AG08395 (cell line): ENCODE data around the gene ATP2C1.
"Not testable (repeated sequence)": the region's sequence is repeated elsewhere in the genome, so short reads cannot be mapped to it uniquely, and the experiment has no call there.

ENCODE experiments used
- DNase-seq: peaks from one replicate; pipeline ENCODE4 v3.0.0; 2012; ENCODE audit warnings: mixed read lengths, low spot score

ATP2C1 gene, protein sequence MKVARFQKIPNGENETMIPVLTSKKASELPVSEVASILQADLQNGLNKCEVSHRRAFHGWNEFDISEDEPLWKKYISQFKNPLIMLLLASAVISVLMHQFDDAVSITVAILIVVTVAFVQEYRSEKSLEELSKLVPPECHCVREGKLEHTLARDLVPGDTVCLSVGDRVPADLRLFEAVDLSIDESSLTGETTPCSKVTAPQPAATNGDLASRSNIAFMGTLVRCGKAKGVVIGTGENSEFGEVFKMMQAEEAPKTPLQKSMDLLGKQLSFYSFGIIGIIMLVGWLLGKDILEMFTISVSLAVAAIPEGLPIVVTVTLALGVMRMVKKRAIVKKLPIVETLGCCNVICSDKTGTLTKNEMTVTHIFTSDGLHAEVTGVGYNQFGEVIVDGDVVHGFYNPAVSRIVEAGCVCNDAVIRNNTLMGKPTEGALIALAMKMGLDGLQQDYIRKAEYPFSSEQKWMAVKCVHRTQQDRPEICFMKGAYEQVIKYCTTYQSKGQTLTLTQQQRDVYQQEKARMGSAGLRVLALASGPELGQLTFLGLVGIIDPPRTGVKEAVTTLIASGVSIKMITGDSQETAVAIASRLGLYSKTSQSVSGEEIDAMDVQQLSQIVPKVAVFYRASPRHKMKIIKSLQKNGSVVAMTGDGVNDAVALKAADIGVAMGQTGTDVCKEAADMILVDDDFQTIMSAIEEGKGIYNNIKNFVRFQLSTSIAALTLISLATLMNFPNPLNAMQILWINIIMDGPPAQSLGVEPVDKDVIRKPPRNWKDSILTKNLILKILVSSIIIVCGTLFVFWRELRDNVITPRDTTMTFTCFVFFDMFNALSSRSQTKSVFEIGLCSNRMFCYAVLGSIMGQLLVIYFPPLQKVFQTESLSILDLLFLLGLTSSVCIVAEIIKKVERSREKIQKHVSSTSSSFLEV

DNA sequence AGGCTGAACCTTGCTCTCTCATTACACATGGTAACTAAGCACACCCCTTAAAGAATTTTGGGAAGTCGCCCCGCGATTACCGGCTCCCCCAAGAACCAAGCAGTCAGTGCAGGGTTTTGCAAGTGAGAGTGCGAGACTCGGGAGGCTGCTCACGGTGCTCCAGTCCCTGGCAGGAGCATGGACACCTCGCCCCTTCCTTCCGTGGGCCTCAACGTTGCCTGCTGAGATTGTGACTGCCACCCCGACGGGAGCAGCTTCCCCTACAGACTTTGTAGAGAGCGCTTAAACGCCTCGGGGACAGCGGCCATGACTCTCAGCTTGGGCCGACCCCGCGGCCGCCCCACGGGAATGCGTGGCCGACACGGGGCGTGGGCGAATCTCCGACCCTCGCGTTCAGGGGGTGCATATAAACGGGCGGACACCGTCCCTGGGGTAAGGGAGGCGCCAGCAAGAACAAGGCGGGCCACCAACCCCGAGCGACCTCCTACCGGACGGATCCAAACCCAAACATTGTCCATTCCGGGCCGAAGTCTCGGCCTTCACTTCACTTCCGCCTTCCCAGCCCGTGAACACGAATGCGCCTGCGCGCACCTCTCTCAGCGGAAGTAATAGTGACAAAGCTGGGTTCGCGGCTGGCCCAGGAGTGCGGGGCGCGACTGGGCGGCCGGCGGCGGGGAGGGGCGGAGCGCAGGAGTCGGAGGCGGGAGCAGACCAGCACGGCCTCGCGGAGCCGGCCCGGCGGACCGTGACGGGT is at the start of gene ATP2C1:
Gene ATP2C1 (plus strand): TSS at position 709 of the 754 bp plus-strand sequence. CDS start 686 bp downstream, outside the sequence.
- DNase-seq, result peak; percentile 96

DNA sequence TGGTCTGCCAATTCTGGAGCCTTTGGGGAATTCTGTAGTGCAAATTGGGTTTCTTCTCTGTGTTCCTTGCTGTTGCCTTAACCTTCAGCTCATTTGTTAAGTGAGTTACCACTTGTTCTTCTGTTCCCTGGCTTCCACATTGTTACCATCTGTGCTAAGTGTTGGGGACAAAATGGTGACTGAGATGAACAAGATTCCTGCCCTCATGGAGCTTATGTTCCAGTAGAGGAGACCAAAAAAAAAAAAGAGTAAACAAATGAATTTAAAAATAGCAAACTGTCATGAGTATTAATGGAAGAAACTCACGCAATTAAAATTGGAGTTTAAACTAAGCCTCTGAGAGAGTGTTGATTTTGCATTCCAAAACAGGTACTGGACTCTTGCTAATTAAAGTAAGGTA is 49.4 kb upstream of the ATP2C1 start:
- DNase-seq, result no peak

DNA sequence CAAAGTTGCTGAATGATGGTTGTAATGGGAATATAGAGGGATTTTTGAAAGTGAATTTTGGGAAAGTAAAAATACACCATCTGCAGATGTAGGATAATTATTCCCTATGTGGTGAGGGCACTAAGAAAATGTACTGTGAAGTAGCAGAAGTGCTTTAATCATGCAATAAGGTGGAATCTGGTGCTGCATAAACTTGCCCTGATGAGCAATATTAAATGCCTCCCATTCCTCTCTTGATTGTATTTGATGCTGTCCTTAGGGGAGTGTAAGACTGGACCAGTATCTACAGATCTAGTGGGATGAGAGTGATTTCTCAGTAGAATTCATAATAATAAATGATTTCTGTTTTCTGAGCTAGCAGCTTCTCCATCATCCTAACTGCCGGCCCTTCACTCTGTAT is 47.7 kb upstream of the ATP2C1 start:
- no peak for DNase-seq

DNA sequence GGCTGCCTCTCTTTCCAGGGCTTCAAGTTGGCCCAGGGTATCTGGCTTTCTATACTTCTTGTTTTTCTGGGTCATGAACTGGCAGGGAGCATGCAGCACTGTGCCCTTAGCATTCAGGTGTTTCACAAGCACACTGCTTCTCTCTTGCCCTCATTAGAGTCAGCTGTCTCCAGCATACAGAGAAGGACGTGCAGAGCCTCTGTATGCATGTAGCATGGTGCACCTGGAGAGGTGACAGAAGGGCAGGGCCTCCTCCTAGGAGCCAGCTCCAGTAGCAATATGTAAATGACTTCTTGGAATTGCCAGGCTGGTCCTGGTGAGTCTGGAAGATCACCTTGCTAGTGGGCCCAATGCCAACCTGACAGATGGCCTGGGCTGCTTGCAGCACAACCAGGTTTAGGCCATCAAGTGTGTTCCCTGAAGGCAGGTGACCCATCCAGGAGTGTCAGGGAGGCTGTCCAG is 44.8 kb upstream of the ATP2C1 start:
- no peak for DNase-seq

DNA sequence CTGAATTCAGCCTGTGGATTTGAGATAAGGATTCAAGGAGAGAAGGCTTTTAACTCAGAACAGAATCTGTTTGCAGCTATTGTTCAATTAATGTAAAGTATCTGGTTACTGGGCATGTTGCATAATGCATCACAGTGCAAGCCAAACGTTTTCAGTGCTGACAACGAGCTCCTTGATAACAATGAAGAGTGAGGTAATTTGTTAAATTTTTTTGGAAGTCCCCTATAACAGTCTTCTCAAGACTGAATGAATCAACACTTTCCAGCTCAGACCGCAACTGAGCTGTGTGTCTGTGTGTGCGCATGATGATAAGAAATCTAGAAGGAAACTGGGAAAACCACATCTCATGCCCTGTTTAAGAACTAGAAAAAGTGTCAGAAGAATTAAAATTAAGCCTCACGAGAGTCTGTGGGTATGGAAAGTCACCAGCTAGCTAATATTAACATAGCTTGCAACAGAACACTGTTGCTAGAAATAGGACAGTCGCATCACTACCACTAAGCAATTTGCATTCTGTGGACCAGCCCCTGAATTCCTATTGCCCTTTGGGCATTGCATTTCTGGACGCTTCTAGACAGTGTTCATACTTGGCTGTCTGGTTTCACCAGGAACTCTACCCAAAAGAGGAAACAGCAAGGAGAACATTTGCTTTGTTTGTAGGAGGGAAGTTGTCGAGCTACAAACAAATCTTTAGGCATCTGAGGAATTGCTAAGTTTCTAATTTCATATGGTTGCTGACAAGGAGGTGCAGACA is 43.7 kb upstream of the ATP2C1 start:
- DNase-seq, result no peak

DNA sequence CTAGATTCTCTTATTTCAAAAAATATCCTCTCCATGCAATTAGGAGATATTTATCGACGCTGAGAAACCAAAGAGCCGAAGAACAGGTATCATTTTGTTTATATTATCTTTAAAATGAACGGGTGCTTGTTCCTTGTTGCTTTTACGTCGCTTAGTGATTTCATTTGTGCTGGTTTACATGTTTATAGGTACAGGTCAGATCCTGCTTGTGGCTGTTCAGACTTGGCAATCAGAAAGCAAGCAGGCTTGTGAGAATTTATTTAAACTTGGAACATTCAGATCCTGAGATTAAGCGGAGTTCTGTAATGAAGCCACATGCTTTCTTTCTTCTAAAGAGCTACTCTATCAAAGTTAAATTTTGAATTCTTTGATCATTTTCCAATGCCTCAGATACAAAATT is 43.0 kb upstream of the ATP2C1 start:
- no peak for DNase-seq

DNA sequence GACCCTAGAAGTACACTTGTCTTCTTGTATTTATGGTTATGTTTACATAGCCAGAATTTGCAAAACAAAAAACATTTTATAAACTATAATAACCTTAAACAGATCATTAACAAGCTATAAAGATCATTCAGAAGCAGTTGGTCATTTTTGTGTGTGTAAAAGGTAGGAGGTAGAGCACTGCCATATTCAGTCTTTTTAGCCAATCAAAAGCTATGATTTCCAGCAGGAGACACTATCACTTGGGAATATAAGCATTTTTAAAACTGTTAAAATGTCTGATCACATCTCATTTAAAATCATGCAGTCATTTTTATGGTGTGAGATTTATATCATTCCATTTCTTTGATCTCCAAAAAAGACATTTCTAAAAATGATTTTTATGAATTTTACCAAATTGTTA is 42.6 kb upstream of the ATP2C1 start:
- DNase-seq, result no peak

DNA sequence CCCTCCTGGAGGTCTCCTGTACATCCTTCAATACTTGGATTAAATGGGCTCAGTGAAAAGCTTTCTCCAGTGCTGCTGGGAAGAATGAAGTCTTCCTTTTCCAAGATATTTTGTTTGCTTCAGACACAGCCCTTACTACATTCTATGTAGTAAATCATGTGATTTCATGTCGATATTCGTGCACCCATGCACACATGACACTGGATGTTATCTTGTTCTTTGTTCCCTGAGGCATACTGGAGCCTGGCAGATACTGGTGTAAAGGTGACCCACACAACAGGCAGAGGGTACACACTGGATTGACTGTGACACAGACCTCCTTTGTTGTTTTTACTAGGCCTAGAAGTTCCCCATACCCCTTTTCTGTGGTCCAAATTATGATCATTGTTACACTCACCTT is 40.3 kb upstream of the ATP2C1 start:
- DNase-seq, result no peak

DNA sequence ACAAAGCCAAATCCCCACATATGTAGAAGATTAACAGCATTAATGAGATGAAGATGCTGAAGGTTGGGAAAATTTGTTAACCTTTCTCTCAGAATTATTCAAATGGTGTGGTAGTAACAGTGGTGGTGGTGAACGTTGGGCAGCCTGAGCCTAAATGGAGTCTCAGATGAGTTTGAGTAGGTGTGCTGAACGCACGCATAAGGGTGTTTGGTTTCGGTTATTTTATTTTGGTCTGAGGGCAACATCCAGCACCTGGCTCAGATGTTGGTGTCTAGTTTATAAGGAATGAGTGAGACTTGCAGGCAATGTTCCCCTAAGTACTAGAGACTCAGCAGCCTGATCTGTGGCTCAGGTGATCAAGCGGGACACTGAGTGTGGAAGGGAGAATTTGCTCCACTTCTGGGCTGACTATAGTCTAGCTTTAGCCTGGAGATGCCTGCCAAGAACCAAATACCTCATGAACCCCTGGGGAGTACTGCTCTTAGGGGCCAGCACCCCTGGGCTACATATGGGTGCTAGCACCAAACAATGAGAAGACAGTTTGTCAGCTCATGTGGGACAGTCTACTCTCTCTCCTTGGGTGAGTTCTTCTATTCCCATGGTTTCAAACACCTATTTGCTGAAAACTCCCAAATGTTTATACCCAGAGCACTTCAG is 39.5 kb upstream of the ATP2C1 start:
- no peak for DNase-seq

DNA sequence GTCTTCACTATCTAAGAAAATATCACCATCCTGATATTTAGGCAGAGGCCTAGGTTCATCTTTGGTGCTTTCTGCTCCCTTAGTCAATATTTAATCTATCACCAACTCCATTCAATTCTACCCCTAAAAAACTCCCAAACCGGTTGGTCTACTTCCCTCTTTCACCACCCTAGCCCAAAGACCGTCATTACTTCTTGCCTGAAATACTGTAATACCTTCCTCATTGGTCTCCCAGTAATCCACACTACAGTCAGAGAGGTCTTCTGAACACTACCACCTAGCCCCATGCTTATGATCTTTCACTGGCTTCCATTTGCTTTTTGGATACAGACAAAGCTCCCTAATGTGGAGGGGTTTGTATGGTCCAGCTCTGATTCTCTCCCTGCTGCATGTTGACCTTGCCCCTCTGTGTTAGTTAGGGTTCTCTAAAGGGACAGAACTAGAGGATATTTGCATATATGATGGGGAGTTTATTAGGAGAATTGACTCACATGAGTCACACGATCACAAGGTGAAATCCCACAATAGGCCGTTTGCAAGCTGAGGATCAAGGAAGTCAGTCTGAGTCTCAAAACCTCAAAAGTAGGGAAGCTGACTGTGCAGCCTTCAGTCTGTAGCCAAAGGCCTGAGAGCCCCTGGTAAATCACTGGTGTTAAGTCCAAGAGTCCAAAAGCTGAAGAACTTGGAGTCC is 36.4 kb upstream of the ATP2C1 start:
- no peak for DNase-seq

DNA sequence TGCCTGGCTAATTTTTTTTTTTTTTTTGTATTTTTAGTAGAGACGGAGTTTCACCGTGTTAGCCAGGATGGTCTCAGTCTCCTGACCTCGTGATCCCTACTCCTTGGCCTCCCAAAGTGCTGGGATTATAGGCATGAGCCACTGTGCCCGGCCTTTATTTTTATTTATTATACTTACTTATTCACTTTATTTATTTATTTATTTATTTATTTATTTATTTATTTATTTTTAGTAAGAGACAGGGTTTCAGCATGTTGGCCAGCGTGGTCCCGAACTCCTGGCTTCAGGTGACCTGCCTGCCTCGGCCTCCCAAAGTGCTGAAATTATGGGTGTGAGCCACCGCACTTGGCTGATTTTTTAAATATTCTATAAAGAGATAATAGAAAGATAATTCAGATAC is 31.8 kb upstream of the ATP2C1 start:
- DNase-seq, result not testable (repeated sequence)

DNA sequence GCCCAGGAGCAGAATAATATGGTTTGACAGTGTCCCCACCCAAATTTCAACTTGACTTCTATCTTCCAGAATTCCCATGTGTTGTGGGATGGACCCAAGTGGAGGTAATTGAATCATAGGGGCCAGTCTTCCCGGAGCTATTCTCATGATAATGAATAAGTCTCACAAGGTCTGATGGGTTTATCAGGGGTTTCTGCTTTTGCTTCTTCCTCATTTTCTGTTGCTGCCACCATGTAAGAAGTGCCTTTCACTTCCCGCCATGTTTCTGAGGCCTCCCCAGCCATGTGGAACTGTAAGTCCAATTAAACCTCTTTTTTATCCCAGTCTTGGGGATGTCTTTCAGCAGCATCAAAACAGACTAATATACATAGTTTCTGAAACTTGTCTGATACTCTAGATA is 28.4 kb upstream of the ATP2C1 start:
- DNase-seq, result no peak

DNA sequence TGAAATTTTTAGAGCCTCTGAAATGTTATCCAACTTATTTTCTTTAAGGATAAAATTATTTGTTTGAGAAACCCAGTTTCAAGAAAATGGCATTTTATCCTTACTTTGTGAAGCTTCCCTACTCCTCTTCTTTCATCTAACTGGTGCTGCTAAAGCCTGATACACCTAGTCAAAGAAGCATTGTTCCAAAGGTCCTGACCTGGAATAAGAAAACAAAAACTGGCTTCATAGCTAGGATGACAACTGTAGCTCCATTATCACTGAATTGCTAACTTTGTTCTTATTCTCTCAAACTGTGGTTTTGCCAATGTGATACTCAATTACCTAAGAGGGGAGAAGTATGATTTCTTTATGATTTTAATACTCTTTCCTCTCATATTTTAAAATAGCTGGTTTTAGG is 27.6 kb upstream of the ATP2C1 start:
- no peak for DNase-seq

DNA sequence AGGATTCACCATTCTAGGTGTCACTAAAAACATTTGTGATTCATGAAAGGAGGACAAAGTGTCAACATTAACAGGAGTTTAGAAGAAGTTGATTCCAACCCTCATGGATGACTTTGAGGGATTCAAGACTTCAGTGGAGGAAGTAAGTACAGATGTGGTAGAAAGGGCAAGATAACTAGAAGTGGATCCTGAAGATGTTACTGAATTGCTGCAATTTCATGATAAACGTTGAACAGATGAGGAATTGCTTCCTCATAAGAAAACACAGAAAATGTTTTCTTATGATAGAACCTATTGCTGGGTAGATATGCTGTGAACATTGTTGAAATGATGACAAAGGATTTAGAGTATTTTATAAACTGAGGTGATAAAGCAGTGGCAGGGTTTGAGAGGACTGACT is 23.5 kb upstream of the ATP2C1 start:
- no peak for DNase-seq

DNA sequence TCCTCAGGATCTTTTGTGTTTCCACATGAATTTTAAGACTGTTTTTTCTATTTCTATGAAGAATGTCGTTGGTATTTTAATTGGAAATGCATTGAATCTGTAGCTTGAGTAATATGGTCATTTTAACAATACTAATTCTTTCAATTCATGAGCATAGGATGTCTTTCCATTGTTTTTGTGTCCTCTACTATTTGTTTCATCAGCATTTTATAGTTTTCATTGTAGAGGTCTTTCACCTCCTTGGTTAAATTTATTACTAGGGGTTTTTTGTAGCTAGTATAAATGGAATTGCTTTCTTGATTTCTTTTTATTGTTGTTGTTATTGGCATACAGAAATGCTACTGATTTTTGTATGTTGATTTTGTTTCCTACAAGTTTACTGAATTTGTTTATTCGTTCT is 17.3 kb upstream of the ATP2C1 start:
- DNase-seq, result no peak

DNA sequence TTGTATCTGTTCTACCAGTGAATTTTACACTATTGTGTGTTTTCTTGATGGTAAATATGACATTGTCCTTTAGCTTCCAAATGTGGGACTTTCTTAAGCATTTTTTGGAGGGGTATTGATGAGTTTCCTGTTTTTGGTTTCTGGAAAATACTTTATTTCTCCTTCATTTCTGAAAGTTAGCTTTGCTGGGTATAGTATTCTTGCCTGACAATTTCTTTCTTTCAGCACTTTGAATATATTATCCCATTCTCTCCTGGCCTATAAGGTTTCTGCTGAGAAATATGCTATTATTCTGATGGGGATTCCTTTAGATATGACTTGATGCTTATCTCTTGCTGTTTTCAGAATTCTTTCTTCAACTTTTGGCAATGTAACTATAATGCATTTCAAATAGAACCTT is 15.4 kb upstream of the ATP2C1 start:
- DNase-seq, result no peak

DNA sequence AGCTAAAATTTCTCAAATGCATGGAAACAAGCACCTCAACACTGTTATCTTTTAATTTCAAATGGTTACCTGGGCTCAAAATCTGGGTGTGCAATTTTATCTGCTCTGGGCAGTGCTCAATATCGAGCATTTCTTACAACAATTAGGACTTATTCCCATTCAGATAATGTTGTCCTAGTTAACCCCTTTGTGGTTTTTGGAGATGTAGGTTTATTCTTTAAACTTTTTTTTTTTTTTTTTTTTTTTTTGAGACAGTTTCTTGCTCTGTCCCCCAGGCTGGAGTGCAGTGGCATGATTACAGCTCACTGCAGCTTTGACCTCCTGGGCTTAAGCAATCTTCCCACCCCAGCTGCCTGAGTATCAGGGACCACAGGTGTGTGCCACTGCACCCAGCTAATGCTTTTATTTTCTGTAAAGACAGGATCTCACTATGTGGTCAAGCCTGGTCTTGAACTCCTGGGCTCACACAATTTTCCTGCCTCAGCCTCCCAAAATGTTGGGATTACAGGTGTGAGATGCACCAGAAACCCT is 4.4 kb upstream of the ATP2C1 start:
- DNase-seq, result no peak

DNA sequence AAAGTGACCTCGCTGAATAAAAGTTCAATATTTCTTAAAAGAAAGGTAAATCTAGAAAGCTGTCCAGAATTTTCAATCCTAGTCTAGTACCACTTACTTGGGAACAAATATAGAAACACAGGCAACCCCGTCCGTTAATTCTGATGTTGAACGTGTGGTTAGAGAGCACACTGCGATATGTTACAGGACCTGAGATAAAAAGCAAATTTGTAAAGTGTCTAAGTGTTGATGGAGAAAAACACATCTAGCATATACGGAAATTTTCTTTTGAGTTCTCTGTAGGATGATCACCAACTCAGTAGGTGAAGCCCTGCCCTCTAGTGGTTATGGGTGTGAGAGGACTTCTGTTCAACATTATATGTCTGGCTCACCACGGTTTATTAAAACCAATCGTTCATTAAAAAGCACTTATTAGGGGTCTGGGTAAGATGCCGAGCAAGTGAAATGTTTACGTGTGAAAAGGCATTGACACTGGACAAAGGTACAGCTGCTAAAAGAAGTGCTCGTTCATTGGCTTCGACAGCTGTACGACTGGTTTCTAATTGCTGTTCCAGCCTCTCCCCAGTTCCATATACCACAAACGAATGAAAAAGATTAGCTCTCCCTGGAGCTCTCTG is 1.0 kb upstream of the ATP2C1 start:
- DNase-seq, result peak; percentile 72

DNA sequence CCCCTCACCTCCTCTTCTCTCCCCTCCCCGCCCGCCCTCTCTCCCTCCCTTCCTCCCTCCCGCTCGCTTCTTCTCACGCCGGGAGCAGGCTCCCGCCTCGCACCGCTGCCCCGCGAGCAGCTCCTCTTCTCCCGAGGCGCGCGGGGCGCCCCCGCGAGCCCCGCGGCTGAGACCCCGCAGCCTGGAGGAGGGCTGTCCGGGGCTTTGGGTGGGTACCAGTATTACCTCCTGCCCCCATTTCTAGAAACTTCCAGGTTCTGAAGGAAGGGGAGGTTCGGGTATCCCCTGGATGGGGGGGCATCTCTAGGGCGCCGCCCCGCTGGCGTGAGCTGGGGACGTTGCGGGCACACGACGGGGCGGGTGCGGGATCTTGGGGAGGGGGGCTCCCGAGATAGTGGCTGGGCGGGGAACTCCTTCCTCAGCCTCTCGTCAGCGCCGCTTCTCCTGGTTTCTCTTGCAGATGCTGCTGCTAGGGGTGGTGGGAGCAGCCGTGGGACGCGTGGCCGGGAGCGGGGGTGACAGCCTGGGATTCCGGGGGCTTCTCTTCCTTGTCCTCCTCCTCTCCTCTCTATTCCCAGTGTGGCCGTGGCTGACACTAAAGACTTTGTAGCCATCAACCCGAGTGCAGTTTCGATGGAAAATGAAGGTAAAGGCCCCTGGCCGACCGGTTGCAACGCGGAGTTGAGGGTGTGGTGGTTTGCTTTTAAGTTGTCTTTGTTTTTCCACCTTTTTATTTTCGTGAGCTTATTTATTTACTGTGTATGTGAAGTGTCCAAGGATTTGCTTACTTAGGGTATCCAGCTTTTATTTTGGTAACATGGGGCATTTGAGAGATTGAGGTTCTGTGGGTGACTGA is 474 bp downstream of the ATP2C1 start:
- peak; percentile 31 for DNase-seq
